Stimulated activated CD8-positive, alpha-beta memory T cell treated with anti-CD3 and anti-CD28 coated beads, Interleukin-12 subunit alpha, Interleukin-12 subunit beta, amount 100 ng/mL, for 4 hours (primary cell): ENCODE data around the gene ADAM23.

ENCODE experiments used
- DNase-seq: peaks from one replicate; pipeline ENCODE4 v3.0.0-alpha.2; 2020; ENCODE audit warnings: low read depth

The ADAM23 gene

GRCh38 chr2:206442474-206442832, 879 bp upstream of the ADAM23 start:
- no peak for DNase-seq

GRCh38 chr2:206443735-206444527, 599 bp downstream of the ADAM23 start:
- no peak for DNase-seq

GRCh38 chr2:206445948-206446347, 2.6 kb downstream of the ADAM23 start:
- DNase-seq, result no peak

- no peak for DNase-seq
These were observed 8.9 kb downstream of the ADAM23 start for GRCh38 chr2:206452242-206452641.

DNA sequence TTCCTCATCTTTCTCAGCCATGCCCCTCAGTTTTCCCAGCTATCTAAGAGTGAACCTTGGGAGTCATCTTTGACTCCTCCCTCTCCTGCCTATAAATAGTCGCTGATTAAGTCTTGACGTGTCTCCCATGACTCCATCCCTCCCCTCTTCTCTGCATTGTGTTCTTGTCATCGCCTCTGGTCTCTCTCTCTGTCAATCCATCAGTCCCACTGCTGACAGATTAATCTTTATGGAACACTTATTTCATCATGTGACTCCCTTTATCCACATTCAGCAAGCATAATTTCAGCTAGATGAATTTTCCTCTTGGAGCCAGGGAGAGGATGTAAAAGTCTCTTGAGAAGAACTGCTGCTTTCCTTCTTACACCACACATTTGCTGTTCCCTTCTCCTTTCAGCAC, 9.4 kb downstream of the ADAM23 start:
- DNase-seq, result no peak

DNA sequence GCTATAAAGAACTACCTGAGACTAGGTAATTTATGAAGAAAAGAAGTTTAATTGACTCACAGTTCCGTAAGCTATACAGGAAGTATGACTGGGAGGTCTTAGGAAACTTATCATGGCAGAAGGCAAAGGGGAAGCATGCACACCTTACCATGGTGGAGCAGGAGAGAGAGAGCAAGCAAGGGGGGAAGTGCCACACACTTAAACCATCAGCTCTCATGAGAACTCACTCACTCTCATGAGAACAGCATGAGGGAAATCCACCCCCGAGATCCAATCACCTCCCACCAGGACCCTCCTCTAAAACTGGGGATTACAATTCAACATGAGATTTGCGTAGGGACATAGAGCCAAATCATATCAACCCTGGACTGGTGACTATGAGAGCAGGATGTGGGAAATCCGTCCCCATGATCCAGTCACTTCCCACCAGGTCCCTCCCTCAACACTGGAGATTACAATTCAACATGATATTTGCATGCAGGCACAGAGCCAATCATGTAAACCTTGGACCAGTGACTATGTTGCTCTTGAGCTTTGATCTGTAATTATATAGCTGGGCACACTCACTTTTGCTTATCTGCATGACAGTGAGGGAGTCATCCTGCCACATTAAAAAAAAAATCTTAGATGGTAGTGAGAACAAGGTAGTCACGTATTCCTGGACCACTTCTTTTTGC, 12.9 kb downstream of the ADAM23 start:
- DNase-seq, result no peak

GRCh38 chr2:206457188-206457634, 13.9 kb downstream of the ADAM23 start:
- no peak for DNase-seq

DNA sequence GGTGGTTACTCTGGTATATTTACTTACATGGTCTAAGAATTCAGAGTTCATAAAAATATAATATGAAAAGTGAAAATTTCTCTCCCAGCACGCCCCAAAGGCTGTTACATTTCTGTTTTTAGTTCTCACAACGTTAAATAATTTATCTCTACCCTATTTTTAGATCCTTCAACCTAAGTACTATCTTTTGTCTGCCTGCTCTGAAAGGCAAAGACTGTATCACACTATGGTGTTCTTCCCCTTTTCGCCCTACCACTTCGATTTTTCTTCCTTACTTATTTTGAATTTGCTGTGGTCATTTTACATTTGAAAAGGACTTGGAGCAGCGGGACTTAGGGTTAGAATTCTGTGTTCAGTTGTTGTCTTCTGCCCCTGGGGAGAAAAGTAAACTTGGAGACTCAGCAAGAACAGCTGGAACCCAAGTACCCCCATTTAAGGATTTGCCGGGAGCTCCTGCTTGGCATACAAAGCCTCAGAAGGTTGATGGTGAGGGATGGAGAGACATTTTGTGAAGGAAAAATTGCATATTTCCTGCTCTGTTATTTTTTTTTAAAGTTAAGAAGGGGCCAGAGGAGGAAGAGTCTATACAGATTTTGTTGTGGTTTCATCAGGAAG, 19.0 kb downstream of the ADAM23 start:
- DNase-seq, result no peak

GRCh38 chr2:206463685-206464084, 20.4 kb downstream of the ADAM23 start:
- DNase-seq, result no peak

GRCh38 chr2:206464597-206464996, 21.3 kb downstream of the ADAM23 start:
- no peak for DNase-seq

- DNase-seq, result no peak
These were observed 28.3 kb downstream of the ADAM23 start for GRCh38 chr2:206471524-206472062.

- no peak for DNase-seq
These were observed 28.8 kb downstream of the ADAM23 start for GRCh38 chr2:206472094-206472493.

DNA sequence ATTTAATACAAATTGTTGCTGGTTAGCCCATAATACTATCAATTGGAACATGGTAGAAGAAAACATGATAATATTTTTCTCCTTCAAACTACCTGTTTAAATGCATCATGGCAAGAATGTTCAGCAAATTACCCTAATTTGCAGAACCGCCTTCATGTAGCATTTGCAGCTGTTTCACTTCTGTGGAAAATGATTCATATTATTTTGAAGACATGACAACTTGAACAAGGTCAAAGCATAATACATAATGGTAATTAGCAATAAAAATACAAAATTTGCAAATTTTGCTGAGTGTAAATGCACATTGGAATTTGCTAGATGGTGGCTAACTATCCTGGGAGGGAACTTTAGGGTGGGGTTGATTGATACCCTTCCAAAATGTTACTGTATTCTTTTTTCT, 30.8 kb downstream of the ADAM23 start:
- no peak for DNase-seq

DNA sequence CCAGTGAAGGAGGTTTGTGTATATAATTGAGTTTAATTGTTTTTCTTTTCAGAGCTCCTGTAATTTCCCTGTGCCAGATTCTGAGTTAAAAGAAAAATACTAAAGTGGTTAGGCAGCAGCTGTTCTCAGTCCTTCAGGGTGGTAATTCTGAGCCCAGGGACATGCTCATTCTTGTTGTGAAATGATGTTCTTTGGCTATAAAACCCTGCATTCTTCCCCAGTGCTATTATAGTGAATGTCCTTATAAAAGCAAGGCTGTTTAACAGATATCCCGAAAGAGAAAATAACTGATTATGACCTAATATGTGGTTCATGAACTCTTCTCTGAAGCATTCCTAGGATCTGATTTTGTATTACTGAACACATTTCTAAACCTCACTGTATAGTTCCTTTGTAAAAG, 34.0 kb downstream of the ADAM23 start:
- no peak for DNase-seq

DNA sequence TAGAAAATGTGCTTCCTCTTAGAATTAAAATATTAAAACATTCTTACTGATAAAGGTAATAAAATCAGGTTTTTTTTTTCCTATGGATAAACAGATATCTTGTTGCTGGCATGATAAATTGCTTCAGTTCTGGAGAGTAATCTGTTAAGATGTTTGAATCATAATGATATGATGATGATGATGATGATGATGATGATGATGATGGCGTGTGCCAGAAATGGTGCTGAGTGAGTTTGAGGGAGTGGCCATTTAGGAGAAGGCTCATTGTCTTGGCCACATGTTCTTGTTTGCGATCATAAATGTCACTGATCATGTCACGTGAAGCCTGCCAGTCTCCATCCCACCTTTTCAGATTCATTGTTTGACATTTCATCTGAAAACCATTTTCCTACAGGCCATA, 35.0 kb downstream of the ADAM23 start:
- no peak for DNase-seq

DNA sequence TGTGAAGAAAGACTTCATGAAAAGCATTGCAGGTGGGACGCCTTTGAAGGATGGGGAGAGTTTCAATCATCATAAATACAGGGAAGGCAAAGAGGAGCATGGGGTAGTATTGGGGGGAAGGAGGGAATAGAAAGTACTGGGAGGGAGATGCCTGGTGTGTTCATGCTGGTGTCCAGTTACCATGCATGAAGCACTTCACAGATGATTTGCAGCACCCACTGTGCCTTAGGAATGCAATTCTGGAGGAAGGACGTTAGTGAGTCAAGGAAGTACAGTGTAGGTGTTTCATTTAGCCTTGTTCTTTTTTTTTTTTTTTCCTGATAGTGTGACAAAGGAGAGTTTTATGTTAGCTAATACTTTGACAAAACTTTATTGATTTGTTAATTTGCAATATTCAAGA, 36.8 kb downstream of the ADAM23 start:
- DNase-seq, result no peak

- no peak for DNase-seq
These were observed 37.3 kb downstream of the ADAM23 start for GRCh38 chr2:206480620-206481019.

DNA sequence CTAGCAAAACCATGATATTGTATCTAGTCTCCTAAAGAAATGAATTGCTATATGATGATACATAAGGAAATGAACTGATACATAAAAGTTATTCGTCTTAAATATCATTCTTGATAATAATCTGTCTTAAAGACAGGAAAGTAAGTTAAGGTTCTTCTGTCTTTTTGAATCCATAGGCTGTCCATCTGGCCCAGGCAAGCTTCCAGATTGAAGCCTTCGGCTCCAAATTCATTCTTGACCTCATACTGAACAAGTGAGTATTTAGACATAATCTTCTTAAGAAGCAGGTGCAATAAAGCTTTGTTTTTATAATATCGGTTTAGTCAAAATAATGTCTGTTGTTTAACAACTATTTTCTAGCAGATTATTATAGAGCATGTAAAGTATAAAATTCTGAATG, 37.7 kb downstream of the ADAM23 start:
- DNase-seq, result no peak

- DNase-seq, result no peak
These were observed 38.8 kb downstream of the ADAM23 start for GRCh38 chr2:206482123-206482522.

- no peak for DNase-seq
These were observed 39.3 kb downstream of the ADAM23 start for GRCh38 chr2:206482633-206483032.

- DNase-seq, result no peak
These were observed 44.7 kb downstream of the ADAM23 start for GRCh38 chr2:206488053-206488452.

DNA sequence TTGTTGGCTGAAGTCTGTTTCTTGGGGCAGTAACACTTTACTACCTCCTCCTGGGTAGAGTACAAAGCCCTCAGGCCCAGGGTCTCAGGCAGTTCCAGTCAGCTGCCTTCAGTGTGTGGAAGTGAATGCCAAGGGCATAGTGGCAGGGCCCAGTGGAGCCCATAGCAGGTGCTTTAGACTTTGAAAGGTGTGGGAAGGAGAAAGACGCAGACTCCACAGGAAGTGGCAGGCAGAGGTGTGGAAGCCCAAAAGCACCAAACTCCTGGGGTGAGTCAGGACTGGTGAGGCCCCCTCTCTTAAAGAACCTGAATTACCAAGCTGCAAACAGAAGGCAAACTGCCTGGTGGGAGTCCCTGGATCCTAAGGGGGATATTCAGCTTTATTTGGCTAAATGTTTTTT, 45.3 kb downstream of the ADAM23 start:
- no peak for DNase-seq

- DNase-seq, result no peak
These were observed 50.7 kb downstream of the ADAM23 start for GRCh38 chr2:206494061-206494460.
